DMS79 treated with DMSO at 0.1 percent for 48 hours (cell line): ENCODE results near the gene B3GALT5.
"Not testable (repeated sequence)": the region's sequence is repeated elsewhere in the genome, so short reads cannot be mapped to it uniquely, and the experiment has no call there.

Experiments
- DNase-seq: peaks from one replicate; lab custom pipeline; 2025; lab: John Stamatoyannopoulos, UW

Gene B3GALT5, protein sequence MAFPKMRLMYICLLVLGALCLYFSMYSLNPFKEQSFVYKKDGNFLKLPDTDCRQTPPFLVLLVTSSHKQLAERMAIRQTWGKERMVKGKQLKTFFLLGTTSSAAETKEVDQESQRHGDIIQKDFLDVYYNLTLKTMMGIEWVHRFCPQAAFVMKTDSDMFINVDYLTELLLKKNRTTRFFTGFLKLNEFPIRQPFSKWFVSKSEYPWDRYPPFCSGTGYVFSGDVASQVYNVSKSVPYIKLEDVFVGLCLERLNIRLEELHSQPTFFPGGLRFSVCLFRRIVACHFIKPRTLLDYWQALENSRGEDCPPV

DNA sequence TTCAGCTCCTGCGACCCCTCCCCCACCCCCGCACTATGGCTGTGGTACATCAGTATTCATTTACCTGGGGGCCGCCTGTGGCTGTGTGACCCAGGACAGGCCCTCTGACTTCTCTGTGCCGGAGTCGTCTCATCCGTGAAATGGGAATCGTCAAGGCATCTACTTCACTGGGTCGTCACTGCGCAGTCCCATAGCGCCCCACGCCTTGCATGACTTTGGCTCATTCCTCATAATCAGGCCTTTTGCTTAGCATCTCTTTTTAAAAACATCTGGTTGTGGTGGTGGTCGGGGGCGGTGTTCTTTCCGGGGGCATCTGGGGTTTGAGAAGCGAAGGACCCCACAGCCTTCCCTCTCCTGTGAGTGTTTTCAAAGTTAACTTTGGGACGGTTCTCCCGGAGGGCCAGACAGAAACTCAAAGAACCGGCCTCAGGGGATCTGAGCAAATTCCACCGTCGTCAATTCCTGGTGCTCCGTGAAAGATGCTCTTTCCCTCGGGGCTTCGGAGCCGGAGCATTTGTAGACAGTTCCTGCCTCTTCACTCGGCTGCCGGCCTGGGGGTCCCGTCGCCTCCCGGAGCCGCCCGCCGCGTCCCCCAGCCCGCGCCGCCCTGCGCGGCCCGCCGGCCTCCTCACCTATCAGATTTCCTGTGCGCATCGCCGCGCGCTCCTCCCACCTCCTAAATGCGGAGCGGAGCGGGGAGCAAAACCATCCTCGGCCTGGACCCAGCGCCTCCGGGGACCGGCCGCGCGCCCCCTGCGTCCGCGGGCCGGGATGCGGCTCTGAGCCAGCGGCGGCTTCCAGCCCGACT is at the start of gene B3GALT5:
Gene B3GALT5 (plus strand): TSS at position 708 of the 808 bp plus-strand sequence. CDS start 47,620 bp downstream, outside the sequence.
- DNase-seq, result peak; percentile 13

DNA sequence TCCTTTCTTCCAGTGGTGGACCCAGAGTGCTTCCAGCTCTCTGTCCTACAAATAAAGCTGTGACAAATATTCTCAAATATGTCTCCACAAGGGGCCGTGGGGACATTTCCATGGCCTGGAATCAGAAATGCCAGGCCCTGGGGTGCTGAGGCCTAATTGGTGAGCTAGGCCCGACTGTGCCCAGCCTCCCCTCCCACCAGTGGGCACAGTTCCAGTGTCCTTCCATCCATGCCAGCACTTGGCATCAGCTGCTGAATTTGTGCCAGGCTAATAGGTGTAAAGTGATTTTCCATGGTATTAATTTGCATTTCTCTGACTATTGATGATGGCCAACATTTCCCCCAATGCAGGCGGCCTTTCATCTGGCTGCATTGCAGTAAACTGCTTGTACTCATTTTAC is 48.5 kb upstream of the B3GALT5 start:
- DNase-seq, result peak; percentile 86

DNA sequence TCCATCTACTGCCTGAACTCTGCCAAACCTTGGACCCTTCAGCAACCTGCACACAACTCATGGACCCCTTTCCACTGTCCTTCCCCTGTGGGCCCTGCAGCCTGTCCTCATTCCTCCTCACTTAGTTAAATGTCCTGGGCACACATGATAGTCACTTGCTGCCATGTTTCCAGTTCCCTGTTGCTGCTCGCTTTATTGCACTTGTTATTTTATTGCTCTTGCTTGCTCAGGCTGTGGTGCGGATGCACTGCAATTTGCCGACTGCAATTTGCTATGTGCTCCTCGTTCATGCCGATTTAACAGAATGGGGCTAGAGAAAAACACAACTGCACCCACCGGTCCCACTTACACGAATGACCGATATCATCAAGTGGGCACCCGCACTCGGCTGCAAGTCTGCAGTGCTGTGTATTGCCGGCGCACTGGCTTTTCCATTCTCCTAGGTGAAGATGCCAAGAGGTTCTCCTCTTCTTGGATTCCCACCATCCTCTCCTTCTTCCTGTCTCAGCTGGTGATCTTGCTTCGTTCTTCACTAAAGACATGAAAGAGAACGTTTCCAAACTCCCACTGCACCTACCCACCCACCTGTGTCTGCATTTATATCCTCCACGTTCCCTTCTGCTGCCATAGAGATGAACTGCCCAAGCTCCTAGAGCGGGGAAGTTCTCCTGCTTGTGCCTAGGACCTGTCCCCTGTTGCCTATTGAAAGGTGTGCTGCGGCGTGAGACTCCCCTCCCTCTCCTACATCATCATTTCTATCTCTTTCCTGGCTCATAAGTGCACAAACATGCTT is 45.4 kb upstream of the B3GALT5 start:
- DNase-seq, result no peak

DNA sequence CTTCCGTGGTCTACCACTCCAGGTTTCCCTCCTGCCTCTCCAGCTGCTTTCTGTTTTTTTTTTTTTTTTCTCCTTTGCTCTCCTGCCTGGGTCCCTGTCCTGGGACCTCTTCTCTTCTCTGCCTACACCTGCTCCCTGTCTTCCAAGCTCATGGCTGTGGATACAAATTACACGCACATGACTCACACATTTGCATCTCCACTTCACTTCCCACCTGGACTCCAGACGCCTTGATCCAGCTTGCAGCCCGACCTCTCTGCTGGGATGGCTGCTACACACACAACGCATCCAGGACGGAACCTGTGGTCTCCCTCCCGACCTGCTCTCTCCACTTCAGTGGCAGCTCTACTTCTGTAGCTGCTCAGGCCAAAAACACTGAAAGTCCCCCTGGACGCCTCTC is 44.4 kb upstream of the B3GALT5 start:
- DNase-seq, result peak; percentile 87

DNA sequence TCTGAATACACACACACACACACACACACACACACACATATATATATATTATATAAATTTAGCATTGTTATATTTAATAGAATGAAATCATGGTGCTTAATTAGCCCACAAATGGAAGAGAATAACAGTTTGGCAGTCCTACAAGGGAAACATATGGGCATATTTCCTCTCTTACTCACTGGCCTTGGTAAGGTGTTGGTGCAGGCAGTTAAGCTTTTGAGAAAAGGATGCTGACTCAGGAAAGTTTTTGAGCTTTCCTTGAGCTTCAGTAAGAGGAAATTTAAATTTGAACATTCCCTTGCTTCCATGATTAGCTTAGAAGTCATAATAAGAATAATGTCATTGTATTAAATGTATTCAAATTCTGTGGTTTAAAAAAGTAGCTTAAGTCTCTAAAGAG is 37.0 kb upstream of the B3GALT5 start:
- no peak for DNase-seq

DNA sequence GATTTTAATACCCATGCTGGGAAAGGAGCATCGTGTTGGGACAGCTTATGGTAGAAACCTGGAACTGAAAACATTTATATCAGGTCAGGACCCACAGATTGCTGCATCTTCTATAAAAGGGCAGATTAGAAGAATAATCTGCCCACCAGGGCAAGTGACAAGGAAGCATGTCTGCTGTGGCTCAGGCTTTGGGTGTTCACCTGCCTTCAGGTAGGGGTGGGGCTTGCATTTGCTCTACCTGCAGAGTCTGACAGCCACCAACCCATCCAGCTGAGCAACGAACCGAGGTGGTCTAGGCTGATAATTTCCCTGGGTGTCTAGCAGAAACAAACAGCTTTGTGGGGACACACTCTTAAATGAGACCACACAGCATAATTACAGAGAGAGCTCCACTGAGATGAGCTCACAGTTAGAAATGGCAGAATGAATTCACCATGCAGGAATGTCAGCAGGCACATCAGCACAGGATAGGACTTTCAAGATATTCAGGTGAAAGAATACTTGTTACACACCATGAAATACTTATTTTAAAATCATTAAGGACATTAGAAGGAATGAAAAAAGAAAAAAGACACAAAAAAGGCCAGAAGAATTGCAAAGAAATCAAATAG is 36.1 kb upstream of the B3GALT5 start:
- DNase-seq, result no peak

DNA sequence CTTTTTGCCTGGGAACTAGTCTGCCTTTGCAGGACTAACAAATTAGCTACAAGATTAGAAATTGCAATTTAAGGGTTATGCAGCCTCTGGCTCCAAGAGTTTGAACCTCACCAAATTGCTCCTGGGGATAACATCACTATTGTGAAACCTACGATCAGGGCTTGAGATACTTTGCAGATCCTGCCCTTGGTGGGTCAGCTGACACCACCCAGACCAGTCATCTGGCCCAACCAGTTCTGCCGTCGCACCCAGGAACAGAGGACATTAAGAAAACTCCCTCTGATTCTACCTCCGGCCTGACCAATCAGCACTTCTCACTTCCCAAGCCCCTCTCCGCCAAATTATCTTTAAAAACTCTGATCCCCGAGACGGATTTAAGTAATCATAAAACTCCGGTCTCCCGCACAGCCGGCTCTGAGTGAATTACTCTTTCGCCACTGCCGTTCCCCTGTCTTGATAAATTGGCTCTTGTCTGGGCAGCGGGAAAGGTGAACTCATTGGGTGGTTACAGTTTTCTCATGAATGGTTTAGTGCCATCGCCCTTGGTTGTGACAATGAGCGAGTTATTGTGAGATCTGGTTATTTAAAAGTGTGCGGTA is 32.9 kb upstream of the B3GALT5 start:
- DNase-seq, result no peak

DNA sequence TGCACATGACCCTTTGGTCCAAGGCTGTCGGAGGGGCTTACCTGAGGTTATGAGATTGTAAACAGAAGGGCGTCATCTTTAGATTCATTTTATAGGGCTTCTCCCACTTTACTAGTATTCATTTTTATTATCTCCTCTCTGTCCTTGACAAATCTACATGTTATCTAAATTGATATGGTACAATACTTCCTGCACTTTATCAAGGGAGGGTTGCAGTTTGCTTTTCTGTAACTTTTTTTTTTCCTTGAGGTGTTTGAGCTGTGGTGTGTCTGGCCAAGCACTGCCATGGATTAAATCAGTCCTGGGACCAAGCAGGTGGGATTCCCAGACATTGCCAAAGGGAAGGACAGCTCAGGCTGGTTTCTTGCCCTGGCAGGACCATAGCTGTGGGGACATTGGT is 32.0 kb upstream of the B3GALT5 start:
- no peak for DNase-seq

DNA sequence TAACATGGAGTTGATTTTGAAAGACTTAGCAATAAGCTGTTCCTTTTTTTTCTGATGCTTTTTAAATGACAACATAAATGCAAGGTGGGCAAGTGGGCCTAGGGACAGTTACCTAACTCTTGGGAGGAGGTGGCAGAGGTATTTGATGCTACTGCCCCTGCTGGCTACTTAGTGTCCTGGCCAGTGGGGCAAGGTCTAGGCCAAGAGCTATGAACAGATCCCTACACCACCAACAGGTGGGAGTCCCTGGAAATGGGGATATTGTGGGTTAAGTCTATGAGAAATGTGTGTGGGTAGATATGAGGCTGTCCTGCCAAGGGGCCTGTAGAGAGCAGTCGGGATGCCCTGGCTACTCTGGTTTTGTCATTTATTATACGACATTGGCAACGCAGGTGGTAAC is 31.3 kb upstream of the B3GALT5 start:
- DNase-seq, result no peak

DNA sequence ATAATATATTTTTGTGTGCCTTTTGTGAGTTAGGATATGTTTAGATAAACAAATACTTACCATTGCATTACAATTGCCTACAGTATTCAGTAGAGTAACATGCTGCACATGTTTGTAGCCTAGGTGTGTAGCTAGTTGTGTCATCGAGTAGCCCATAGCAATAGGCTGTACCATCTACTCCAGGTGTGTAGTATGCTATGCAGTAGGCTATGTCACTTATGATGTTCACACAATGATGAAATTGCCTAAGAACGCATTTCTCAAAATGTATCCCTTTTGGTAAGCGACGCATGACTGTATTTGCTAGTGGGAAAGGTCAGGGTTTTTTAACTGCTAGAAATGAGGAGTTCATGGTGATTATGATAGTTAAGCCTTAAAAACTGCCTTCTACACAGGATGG is 30.0 kb upstream of the B3GALT5 start:
- no peak for DNase-seq

DNA sequence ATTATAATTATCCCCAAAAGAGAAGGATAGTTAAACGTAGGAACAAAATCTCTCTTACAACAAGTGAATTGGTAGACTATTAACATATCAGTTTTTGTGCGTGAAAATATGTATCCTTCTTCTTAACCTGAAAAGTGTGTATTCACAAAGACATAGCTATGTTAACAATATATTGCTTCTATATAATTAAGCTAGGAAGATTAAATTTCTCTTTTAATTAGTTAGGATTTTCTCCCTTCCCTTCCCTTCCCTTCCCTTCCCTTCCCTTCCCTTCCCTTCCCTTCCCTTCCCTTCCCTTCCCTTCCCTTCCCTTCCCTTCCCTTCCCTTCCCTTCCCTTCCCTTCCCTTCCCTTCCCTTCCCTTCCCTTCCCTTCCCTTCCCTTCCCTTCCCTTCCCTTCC is 29.2 kb upstream of the B3GALT5 start:
- DNase-seq, result not testable (repeated sequence)

DNA sequence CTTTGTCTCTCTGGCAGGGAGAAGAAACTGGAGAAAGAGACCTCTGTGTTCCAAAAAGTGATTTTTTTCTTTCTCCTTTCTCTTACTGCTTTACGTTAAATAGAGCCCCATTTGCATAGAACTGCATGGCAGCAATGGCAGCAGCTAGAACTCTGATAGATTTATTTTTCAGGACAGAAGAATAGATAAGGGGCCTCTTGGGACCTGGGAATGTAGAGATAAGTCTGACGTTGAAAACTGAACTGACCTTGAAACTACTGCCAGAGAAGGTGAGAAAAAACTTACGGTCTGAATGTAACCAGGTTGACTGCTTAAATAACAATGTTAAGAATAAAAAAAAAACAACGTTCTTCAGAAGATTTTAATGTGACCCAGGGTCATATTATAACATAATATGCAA is 25.4 kb upstream of the B3GALT5 start:
- DNase-seq, result no peak

DNA sequence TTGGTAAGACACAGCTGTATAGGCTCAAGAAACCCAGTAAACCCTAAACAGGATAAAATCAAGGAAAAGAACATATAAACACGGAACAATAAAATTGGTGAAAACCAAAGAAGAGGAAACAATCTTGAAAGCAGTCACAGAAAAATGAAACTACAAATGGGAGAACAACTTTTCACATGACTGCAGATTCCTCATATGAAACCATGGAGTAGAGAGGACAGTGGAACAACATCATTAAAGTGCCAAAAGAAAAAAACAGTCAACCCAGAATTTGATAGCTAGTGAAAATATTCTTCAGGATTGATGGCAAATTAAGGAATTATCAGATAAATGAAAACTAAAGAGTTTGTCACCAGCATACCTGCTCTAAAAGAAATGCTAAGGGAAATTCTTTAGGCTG is 23.9 kb upstream of the B3GALT5 start:
- DNase-seq, result peak; percentile 14

DNA sequence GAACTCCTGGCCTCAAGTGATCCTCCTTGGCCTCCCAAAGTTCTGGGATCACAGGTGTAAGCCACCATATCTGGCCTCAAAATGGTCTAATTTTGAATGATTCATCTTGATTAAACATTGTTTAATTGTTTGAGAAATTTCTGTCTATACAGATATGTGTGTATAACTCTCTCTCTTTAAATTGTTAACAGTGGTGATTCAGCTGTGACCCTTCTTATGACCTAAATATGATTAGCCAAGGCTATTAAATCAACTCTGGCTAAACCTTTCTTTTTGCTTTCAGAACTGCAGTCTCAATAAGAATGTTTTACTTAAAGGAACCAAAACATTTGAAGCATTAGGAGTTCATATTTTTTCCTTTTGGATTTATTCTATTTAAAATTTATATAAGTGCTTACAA is 19.2 kb upstream of the B3GALT5 start:
- no peak for DNase-seq

DNA sequence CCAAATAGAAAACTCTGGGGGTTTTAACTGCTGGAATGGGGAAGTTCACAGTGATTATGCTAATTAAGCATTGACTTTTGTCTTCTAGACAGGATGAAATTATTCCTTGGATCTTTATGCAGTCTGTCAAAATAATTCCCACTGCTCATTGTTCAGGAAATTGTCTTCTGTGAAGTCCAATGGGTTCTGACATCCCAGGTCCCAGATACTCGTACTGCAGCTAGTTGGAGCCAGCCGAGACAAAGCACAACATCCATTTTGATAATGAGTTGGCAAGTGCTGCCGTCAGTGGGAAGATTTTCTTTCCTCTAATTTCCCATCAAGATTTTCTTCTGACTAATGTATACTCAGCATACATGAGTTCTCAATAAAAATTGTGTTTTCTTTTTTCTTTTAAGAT is 17.3 kb upstream of the B3GALT5 start:
- DNase-seq, result no peak

DNA sequence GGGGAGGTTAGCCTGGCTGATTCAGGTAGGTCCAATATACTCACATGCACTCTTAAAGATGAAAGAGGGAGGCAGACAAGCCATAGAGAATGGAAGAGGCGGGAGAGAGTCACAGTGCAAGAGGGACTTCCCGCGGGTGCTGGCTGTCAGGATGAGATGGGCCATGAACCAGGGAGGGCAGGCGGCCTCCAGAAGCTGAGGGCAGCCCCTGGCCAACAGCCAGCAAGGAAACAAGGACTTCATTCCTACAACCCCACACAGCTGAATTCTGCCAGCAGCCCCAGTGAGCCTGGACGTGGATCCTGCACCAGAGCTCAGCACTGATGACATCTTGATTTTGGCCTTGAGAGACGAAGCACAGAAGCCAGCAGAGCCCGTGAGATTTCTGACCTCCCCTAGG is 15.1 kb upstream of the B3GALT5 start:
- no peak for DNase-seq

DNA sequence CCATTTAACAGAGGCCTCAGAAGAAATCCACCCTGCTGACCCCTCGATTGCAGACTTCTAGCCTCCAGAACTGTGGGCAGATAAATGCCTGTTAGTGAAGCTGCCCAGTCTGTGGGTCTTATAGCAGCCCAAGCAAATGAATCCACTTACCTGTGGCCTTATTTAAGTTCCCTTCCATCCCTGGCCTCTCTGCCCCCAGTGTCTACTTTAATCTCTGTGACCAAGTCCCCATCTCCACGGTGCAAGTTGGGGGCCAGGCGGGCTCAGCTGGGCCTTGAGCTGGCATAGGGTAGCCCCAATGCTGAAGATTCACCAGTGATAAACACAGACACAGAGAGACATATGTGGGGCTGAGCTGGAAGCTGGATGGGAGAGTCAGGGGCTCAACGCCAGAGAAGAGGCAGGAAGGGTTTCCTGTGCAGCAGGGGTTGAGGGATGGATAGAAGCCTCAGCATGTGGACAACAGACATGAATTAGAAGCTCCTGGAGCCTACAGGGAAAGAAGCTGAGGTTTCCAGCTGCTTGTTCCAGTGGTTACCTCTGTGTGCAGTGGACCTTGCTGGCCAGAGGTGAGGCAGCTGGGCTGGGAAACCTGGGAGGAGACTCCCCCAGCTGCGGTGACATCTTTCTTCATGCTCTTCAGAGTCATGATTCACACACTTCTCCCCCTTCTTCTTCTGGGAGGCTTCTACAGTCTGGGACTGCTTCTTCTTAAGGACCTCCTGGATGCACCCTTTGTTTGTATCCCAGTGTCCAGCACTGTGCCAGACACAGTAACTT is 13.4 kb upstream of the B3GALT5 start:
- DNase-seq, result no peak

DNA sequence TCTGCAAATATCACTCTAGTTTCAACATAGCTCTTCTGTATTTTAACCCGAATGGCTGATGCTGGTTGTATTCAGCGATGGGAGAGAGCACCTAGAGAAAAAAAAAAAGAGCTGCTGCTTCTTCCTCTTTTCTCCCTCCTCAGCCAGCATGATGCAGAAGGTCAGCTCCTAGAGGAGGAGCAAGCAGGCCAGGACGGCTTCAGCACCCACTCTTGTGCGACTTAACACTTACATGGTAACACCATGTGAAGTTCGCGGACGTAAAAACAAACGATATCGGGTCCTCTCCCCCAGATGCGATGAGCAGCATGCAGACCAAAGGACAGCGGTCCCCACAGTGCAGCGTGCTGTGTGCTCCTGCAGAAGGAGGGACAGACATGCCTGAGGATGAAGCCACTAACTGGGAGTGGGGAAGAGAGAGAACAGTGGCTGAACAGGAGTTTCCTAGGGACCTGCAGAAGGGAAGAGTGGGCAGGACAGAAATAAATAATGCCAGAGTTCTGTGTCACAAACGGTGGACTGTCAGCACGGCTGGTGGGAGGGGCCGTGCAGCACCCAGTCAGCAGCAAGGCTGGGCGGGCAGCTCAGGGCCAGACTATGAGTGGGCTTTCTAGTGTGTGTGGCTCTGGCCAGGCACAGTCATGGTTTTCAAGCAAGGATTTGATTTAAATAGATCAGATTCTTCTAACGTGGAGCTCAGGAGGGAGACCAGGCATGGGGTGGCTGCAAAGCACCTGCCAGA is 11.4 kb upstream of the B3GALT5 start:
- DNase-seq, result no peak

DNA sequence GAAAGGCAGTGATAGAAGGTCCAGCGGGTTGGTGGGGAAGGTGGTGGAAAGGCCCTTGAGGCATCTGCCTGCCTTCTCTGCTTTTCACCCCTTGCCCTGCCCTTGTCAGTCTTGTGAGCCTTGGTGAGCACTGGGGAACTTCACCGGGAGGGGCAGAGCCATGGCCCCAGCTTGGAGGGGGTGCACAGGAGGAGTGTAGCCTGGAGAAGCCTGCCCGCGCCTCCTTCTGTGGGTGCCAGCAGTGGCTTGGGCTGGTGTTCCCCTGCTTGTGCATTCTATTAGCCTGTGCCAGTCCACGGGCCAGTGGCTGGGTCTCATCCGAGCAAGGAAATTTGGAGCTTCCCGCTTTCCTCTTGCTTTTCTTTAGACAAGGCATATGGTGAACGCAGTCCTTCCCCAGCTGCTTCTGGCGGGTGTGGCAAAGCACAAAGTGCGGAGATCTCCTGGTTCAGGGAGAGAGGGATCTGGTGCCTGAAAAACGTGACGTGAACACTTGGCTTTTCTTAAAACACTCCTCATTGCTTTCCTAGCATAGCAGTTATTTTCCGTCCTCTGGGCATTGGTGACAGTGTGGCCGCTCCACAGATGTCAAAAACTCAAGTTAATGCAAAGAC is 10.6 kb upstream of the B3GALT5 start:
- no peak for DNase-seq

DNA sequence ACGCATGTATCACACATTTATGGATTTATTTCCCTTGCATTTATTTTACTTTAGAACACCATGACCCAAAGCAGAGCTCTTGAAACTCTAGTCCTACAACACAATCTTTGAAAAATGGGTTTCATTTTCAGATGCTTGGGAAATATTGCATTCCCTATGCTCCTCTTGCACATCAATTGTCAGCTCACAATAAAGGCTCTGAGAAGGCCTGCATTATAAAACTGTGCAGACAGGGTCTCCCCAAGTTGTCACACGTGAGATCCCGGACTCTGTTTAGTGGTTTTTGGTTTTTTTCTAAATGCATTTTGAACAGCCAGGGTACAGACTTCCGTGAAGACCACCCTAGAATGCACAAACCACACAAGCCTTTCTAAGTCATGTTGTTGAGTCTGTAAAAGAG is 9.9 kb upstream of the B3GALT5 start:
- DNase-seq, result no peak
